ENCODE results near the gene TAOK2. TPM values are rescaled to one million over a fixed set of nuclear protein-coding genes. Genes with fewer than 3 reads are reported as not detected.
"Not testable (repeated sequence)": the region's sequence is repeated elsewhere in the genome, so short reads cannot be mapped to it uniquely, and the experiment has no call there.

Gene TAOK2
- total RNA-seq, 4 donors from 2014 or later = 15.9 to 31.0 (median 22.1) TPM

GRCh38 chr16:30010844-30011713 is 37.4 kb downstream of the TAOK2 start, which contains the start of gene DOC2A:
Gene DOC2A, minus strand, starts transcription at chr16:30011027. Its CDS starts 805 bp downstream, at chr16:30010222.
- peaks cover 36 to 40% (median 37%) of the 10 kb centered on the region in 3 donors for H3K27me3 ChIP-seq
- ATAC-seq (no peak), DNase-seq (no peak)
- peaks cover 3 to 9% of the 10 kb centered on the region in 2 donors for H3K4me1 ChIP-seq
- TF ChIP-seq POLR2A (IDR thresholded peaks at IDR 0.05) (no peak), CTCF (IDR thresholded peaks at IDR 0.05 in 4 of 5, conservative IDR thresholded peaks at IDR 0.05 in 1 of 5) (no peak)
- in situ Hi-C loops (cut with MboI; ENCODE audit: low sequenced_read_pairs in 4 of 4) = loop anchor here in 1 of 4 donors (25.0 kb wide), 1 partner anchor 324 kb away; the partner anchor contains the start of gene QPRT
- intact Hi-C loops (cut with DNase I; ENCODE audit: low total_unique reads) = no loop called here
- H3K36me3 ChIP-seq = no peaks in the 10 kb centered on the region
- H3K9me3 ChIP-seq = no peaks in the 10 kb centered on the region
- no peak within 1 kb of the TSS for H3K27ac ChIP-seq
- peak within 1 kb of the TSS; percentile 18 to 41 (median 30) for H3K4me3 ChIP-seq

GRCh38 chr16:30011714-30012504 is 38.2 kb downstream of the TAOK2 start:
- no peak for ATAC-seq
- H3K27me3 ChIP-seq = peaks cover 36 to 40% (median 37%) of the 10 kb centered on the region in 3 donors
- peak overlapping the region in 1 of 4 donors; percentile 23 for H3K4me3 ChIP-seq

GRCh38 chr16:30012598-30012997 is 38.9 kb downstream of the TAOK2 start:
- H3K36me3 ChIP-seq; ATAC-seq; H3K4me3 ChIP-seq; H3K9me3 ChIP-seq; DNase-seq; intact Hi-C loops (cut with DNase I; ENCODE audit: low total_unique reads); H3K4me1 ChIP-seq; H3K27ac ChIP-seq: not testable (repeated sequence)
- peaks cover 36 to 40% (median 37%) of the 10 kb centered on the region in 3 donors for H3K27me3 ChIP-seq
- in situ Hi-C loops (cut with MboI; ENCODE audit: low sequenced_read_pairs in 4 of 4) = loop anchor here in 1 of 4 donors (25.0 kb wide), 1 partner anchor 325 kb away; the partner anchor contains the start of gene QPRT

More at GRCh38 chr16:30011714-30012504, 38.2 kb downstream of the TAOK2 start:
- Histone ChIP-seq H3K27ac (no peak overlapping the region), H3K9me3 (no peaks in the 10 kb centered on the region), H3K4me1 (peaks cover 3 to 9% of the 10 kb centered on the region in 2 donors), H3K36me3 (no peaks in the 10 kb centered on the region)
- no peak for DNase-seq
- in situ Hi-C loops (cut with MboI; ENCODE audit: low sequenced_read_pairs in 4 of 4) (loop anchor here in 1 of 4 donors (25.0 kb wide), 1 partner anchor 325 kb away; the partner anchor contains the start of gene QPRT), intact Hi-C loops (cut with DNase I; ENCODE audit: low total_unique reads) (no loop called here)
- TF ChIP-seq POLR2A (IDR thresholded peaks at IDR 0.05) (no peak), CTCF (IDR thresholded peaks at IDR 0.05 in 4 of 5, conservative IDR thresholded peaks at IDR 0.05 in 1 of 5) (no peak)

- intact Hi-C loops (cut with DNase I; ENCODE audit: low total_unique reads); H3K4me3 ChIP-seq; H3K4me1 ChIP-seq; DNase-seq; H3K36me3 ChIP-seq; H3K9me3 ChIP-seq; H3K27ac ChIP-seq; ATAC-seq: not testable (repeated sequence)
- H3K27me3 ChIP-seq = peaks cover 17 to 20% (median 20%) of the 10 kb centered on the region in 3 donors
- in situ Hi-C loops (cut with MboI; ENCODE audit: low sequenced_read_pairs in 4 of 4) = loop anchor here in 1 of 4 donors (25.0 kb wide), 1 partner anchor 328 kb away; the partner anchor contains the start of gene QPRT
Measured at GRCh38 chr16:30015450-30015849, 41.8 kb downstream of the TAOK2 start.

- TF ChIP-seq CTCF (IDR thresholded peaks at IDR 0.05 in 4 of 5, conservative IDR thresholded peaks at IDR 0.05 in 1 of 5) (no peak), POLR2A (IDR thresholded peaks at IDR 0.05) (no peak)
- no peaks in the 10 kb centered on the region for H3K9me3 ChIP-seq
- in situ Hi-C loops (cut with MboI; ENCODE audit: low sequenced_read_pairs in 4 of 4) = loop anchor here in 1 of 4 donors (25.0 kb wide), 1 partner anchor 329 kb away; the partner anchor contains the start of gene QPRT
- H3K4me1 ChIP-seq = peaks cover 0 to 5% of the 10 kb centered on the region in 2 donors
- DNase-seq = no peak
- H3K27ac ChIP-seq = no peak overlapping the region
- intact Hi-C loops (cut with DNase I; ENCODE audit: low total_unique reads) = no loop called here
- H3K36me3 ChIP-seq = no peaks in the 10 kb centered on the region
- peaks cover 7 to 13% (median 9%) of the 10 kb centered on the region in 3 donors for H3K27me3 ChIP-seq
- ATAC-seq = no peak
- H3K4me3 ChIP-seq = no peak overlapping the region
Measured at GRCh38 chr16:30016555-30017276, 43.0 kb downstream of the TAOK2 start.

Data from gastrocnemius medialis (tissue), 4 donors.